HEK293 (cell line): Measurements from ENCODE around the gene LRRFIP1.

Experiments
- CTCF ChIA-PET: fragments of 350-600 bp; formaldehyde crosslinking; extraction: SDS; loops from one replicate; lab custom pipeline; 2021; ENCODE audit warnings: antibody characterized with exemption; lab: Yijun Ruan, JAX
- POLR2A ChIA-PET: fragments of 300-600 bp; formaldehyde crosslinking; extraction: SDS; loops from one replicate; lab custom pipeline; 2020; ENCODE audit warnings: antibody characterized with exemption, inconsistent platforms; lab: Yijun Ruan, JAX
- H3K27ac ChIP-seq: fragments of 200-500 bp; sonication (Bioruptor generic); 2 replicates; pipeline ENCODE4 v1.5.1; 2014; ENCODE audit warnings: low read depth, low read length, control low read depth, inconsistent platforms; ENCODE audit errors: extremely low read depth
- H3K36me3 ChIP-seq, 2 experiments: fragments of 200-500 bp in 1 of 2; sonication (Bioruptor generic) in 1 of 2; 1 replicate in 1 of 2; 2 replicates in 1 of 2; pipeline ENCODE4 v1.5.1; 2014 to 2017; ENCODE audit warnings: inconsistent platforms in 2 of 2, low read length in 2 of 2; ENCODE audit not compliant: control insufficient read depth in 2 of 2, insufficient read depth in 1 of 2
- H3K4me1 ChIP-seq: fragments of 200-500 bp; sonication (Bioruptor generic); 2 replicates; pipeline ENCODE4 v1.5.1; 2014; ENCODE audit warnings: mild to moderate bottlenecking, low read length, inconsistent platforms; ENCODE audit not compliant: control insufficient read depth, insufficient read depth
- H3K4me3 ChIP-seq: 2 replicates; pipeline ENCODE4 v1.5.1; 2011; ENCODE audit warnings: low read depth, mild to moderate bottlenecking, control low read depth, low read length, moderate library complexity
- H3K9me3 ChIP-seq: fragments of 200-500 bp; sonication (Bioruptor generic); 2 replicates; pipeline ENCODE4 v1.5.1; 2014; ENCODE audit warnings: low read depth, low read length, inconsistent platforms; ENCODE audit not compliant: control insufficient read depth, insufficient read depth
- KLF16 ChIP-seq: fragments of 450-650 bp; formaldehyde crosslinking; IDR thresholded peaks from 2 replicates; pipeline ENCODE4 v1.5.1; 2017; ENCODE audit warnings: missing biosample characterization, missing genetic modification characterization
- RBAK ChIP-seq: fragments of 450-650 bp; formaldehyde crosslinking; IDR thresholded peaks from 2 replicates; pipeline ENCODE4 v1.5.1; 2016; ENCODE audit warnings: missing biosample characterization, missing genetic modification characterization
- SP7 ChIP-seq: fragments of 450-650 bp; formaldehyde crosslinking; IDR thresholded peaks from 2 replicates; pipeline ENCODE4 v1.5.1; 2016; ENCODE audit warnings: missing biosample characterization, missing genetic modification characterization
- ZBTB20 ChIP-seq: fragments of 450-650 bp; formaldehyde crosslinking; IDR thresholded peaks from 2 replicates; pipeline ENCODE4 v1.5.1; 2016; ENCODE audit warnings: missing biosample characterization, missing genetic modification characterization
- ZBTB8A ChIP-seq: fragments of 450-650 bp; formaldehyde crosslinking; IDR thresholded peaks from 2 replicates; pipeline ENCODE4 v1.5.1; 2016; ENCODE audit warnings: missing biosample characterization, missing genetic modification characterization
- ZFP3 ChIP-seq: fragments of 450-650 bp; formaldehyde crosslinking; IDR thresholded peaks from 2 replicates; pipeline ENCODE4 v1.5.1; 2016; ENCODE audit warnings: low read depth, missing biosample characterization, missing genetic modification characterization
- ZNF132 ChIP-seq: fragments of 450-650 bp; formaldehyde crosslinking; IDR thresholded peaks from 2 replicates; pipeline ENCODE4 v1.5.1; 2017; ENCODE audit warnings: missing biosample characterization, missing genetic modification characterization, borderline replicate concordance
- ZNF146 ChIP-seq: fragments of 450-650 bp; formaldehyde crosslinking; IDR thresholded peaks from 2 replicates; pipeline ENCODE4 v1.5.1; 2016; ENCODE audit warnings: missing biosample characterization, missing genetic modification characterization
- ZNF202 ChIP-seq: fragments of 450-650 bp; formaldehyde crosslinking; IDR thresholded peaks from 2 replicates; pipeline ENCODE4 v1.5.1; 2016; ENCODE audit warnings: missing biosample characterization, missing genetic modification characterization, borderline replicate concordance
- ZNF350 ChIP-seq: fragments of 450-650 bp; formaldehyde crosslinking; IDR thresholded peaks from 2 replicates; pipeline ENCODE4 v1.5.0; 2017; ENCODE audit warnings: missing biosample characterization, mild to moderate bottlenecking, missing genetic modification characterization
- ZNF354C ChIP-seq: fragments of 450-650 bp; formaldehyde crosslinking; IDR thresholded peaks from 2 replicates; pipeline ENCODE4 v1.5.1; 2016; ENCODE audit warnings: missing biosample characterization, missing genetic modification characterization, low read depth, borderline replicate concordance
- ZNF391 ChIP-seq: fragments of 450-650 bp; formaldehyde crosslinking; IDR thresholded peaks from 2 replicates; pipeline ENCODE4 v1.5.1; 2016; ENCODE audit warnings: low read depth, missing biosample characterization, missing genetic modification characterization, borderline replicate concordance
- ZNF510 ChIP-seq: fragments of 450-650 bp; formaldehyde crosslinking; IDR thresholded peaks from 2 replicates; pipeline ENCODE4 v1.5.1; 2018; ENCODE audit warnings: mild to moderate bottlenecking, missing genetic modification characterization, missing biosample characterization; ENCODE audit not compliant: insufficient replicate concordance
- ZNF549 ChIP-seq: fragments of 450-650 bp; IDR thresholded peaks from 2 replicates; pipeline ENCODE4 v1.5.1; 2018; ENCODE audit warnings: missing biosample characterization, missing genetic modification characterization, mild to moderate bottlenecking, inconsistent platforms, moderate library complexity
- ZNF621 ChIP-seq: fragments of 450-650 bp; formaldehyde crosslinking; IDR thresholded peaks from 2 replicates; pipeline ENCODE4 v1.5.1; 2017; ENCODE audit warnings: missing biosample characterization, missing genetic modification characterization
- ZNF626 ChIP-seq: fragments of 450-650 bp; sonication (Bioruptor Pico); formaldehyde crosslinking; IDR thresholded peaks from 2 replicates; pipeline ENCODE4 v1.5.1; 2018; ENCODE audit warnings: missing biosample characterization, missing genetic modification characterization, inconsistent platforms
- ZNF677 ChIP-seq: fragments of 450-650 bp; IDR thresholded peaks from 2 replicates; pipeline ENCODE4 v1.5.0; 2018; ENCODE audit warnings: missing biosample characterization, mild to moderate bottlenecking, missing genetic modification characterization, moderate library complexity
- ZXDB ChIP-seq: fragments of 450-650 bp; formaldehyde crosslinking; IDR thresholded peaks from 2 replicates; pipeline ENCODE4 v1.5.1; 2016; ENCODE audit warnings: missing biosample characterization, missing genetic modification characterization
- TF ChIP-seq, protein P1 (sequence below): fragments of 450-650 bp; formaldehyde crosslinking; IDR thresholded peaks from 2 replicates; pipeline ENCODE4 v1.5.1; 2016; ENCODE audit warnings: missing biosample characterization, missing genetic modification characterization
- TF ChIP-seq, protein P2 (sequence below): fragments of 450-650 bp; formaldehyde crosslinking; IDR thresholded peaks from 2 replicates; pipeline ENCODE4 v1.5.1; 2016; ENCODE audit warnings: missing biosample characterization, missing genetic modification characterization
- TF ChIP-seq, protein P3 (sequence below): fragments of 450-650 bp; formaldehyde crosslinking; IDR thresholded peaks from 2 replicates; pipeline ENCODE4; 2016; ENCODE audit warnings: missing biosample characterization, missing genetic modification characterization
- TF ChIP-seq, protein P4 (sequence below): IDR thresholded peaks from 2 replicates; pipeline ENCODE4 v1.6.1; 2011; ENCODE audit warnings: mild to moderate bottlenecking, low read depth, low read length, borderline replicate concordance
- TF ChIP-seq, protein P5 (sequence below): fragments of 450-650 bp; formaldehyde crosslinking; IDR thresholded peaks from 2 replicates; pipeline ENCODE4 v1.5.1; 2016; ENCODE audit warnings: missing biosample characterization, missing genetic modification characterization, borderline replicate concordance

LRRFIP1 gene

DNA sequence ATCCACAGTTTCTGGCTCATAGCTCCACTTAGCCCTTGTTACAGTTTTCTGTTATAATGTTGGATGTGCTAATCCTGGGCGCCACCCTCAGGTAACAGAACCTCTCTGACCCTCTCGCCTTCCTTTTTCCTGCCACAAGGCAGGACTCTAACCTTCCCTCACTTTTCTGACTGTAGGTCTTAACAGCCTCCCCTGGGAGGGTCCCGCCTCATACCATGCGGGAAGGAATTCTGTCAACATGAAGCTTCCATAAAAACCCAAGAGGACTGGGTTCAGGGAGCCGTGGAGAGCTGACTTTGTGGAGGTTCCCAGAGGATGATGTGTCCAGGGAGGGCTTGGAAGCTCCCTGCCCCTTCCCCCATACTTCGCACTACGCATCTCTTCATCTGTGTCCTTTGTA is 25.0 kb upstream of the LRRFIP1 start:
- Histone ChIP-seq H3K9me3 (no peaks in the 10 kb centered on the region), H3K4me3 (no peak overlapping the region), H3K36me3 (no peaks in the 10 kb centered on the region), H3K27ac (no peak overlapping the region), H3K4me1 (no peaks in the 10 kb centered on the region)
- no peak for TF ChIP-seq ZNF549 (tag by site-specific recombination)
- no peak for TF ChIP-seq KLF16
- TF ChIP-seq, protein P1, sequence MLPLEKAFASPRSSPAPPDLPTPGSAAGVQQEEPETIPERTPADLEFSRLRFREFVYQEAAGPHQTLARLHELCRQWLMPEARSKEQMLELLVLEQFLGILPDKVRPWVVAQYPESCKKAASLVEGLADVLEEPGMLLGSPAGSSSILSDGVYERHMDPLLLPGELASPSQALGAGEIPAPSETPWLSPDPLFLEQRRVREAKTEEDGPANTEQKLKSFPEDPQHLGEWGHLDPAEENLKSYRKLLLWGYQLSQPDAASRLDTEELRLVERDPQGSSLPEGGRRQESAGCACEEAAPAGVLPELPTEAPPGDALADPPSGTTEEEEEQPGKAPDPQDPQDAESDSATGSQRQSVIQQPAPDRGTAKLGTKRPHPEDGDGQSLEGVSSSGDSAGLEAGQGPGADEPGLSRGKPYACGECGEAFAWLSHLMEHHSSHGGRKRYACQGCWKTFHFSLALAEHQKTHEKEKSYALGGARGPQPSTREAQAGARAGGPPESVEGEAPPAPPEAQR, result no peak
- TF ChIP-seq ZBTB8A, result no peak
- no peak for TF ChIP-seq SP7 (tag by site-specific recombination)
- no peak for TF ChIP-seq ZNF146 (tag by site-specific recombination)
- no peak for TF ChIP-seq RBAK (tag by site-specific recombination)
- no peak for TF ChIP-seq ZNF132 (tag by site-specific recombination)
- TF ChIP-seq, protein P2, sequence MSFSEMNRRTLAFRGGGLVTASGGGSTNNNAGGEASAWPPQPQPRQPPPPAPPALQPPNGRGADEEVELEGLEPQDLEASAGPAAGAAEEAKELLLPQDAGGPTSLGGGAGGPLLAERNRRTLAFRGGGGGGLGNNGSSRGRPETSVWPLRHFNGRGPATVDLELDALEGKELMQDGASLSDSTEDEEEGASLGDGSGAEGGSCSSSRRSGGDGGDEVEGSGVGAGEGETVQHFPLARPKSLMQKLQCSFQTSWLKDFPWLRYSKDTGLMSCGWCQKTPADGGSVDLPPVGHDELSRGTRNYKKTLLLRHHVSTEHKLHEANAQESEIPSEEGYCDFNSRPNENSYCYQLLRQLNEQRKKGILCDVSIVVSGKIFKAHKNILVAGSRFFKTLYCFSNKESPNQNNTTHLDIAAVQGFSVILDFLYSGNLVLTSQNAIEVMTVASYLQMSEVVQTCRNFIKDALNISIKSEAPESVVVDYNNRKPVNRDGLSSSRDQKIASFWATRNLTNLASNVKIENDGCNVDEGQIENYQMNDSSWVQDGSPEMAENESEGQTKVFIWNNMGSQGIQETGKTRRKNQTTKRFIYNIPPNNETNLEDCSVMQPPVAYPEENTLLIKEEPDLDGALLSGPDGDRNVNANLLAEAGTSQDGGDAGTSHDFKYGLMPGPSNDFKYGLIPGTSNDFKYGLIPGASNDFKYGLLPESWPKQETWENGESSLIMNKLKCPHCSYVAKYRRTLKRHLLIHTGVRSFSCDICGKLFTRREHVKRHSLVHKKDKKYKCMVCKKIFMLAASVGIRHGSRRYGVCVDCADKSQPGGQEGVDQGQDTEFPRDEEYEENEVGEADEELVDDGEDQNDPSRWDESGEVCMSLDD, result no peak
- no peak for TF ChIP-seq ZNF354C
- TF ChIP-seq ZNF510, result no peak
- ChIA-PET POLR2A (no interaction called here), CTCF (interaction anchor here (0.6 to 1.9 kb wide), 6 partner anchors 12 to 181 kb away, joined by 3 to 5 read pairs (median 4); no protein-coding TSS in a partner anchor)

DNA sequence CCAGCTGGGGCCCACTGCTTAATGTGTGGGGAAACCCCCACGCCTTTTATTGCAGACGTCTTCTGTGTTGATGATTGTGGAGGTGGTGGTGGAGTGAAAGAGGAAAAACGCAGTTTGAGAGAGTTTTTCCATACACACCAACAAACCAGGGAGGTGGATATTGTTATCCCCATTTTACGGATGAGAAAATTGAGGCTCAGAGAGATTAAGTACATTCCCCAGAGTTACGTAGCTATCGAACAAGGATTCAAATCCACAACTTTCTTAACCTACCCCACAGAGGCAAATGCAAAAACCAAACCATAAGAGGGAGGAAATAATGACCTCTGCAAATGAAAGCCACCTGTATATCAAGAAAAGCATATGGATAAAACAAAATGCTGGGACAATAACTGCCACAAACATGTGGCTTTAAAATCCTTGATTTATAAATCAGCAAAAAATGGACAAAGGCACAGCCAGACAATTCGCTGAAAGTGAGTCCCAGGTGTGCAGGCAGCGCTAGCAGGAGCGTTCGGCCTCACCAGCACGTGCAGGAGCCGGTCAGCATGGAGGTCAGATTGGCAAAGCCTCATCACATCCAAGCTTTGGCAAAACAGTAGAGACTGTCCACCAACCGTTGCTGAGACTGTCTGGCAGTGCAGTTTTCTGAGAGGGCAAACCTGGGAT is 24.2 kb upstream of the LRRFIP1 start:
- H3K4me3 ChIP-seq, result no peak overlapping the region
- CTCF ChIA-PET, result interaction anchor here (0.6 to 1.1 kb wide), 3 partner anchors 11 to 172 kb away, joined by 3 to 4 read pairs (median 3); no protein-coding TSS in a partner anchor
- no peak overlapping the region for H3K27ac ChIP-seq

More for the DNA sequence above, 24.2 kb upstream of the LRRFIP1 start:
- H3K4me1 ChIP-seq, result no peaks in the 10 kb centered on the region
- TF ChIP-seq, protein P3, sequence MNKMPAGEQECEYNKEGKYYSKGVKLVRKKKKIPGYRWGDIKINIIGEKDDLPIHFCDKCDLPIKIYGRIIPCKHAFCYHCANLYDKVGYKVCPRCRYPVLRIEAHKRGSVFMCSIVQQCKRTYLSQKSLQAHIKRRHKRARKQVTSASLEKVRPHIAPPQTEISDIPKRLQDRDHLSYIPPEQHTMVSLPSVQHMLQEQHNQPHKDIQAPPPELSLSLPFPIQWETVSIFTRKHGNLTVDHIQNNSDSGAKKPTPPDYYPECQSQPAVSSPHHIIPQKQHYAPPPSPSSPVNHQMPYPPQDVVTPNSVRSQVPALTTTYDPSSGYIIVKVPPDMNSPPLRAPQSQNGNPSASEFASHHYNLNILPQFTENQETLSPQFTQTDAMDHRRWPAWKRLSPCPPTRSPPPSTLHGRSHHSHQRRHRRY (tag by site-specific recombination), result no peak
- TF ChIP-seq ZNF202 (tag by site-specific recombination) (no peak), ZNF350 (tag by site-specific recombination) (no peak), ZNF391 (no peak), ZFP3 (tag by site-specific recombination) (no peak), ZXDB (tag by site-specific recombination) (no peak), ZNF626 (tag by site-specific recombination) (no peak), ZBTB20 (tag by site-specific recombination) (no peak), ZNF621 (tag by site-specific recombination) (no peak), ZNF677 (no peak)
- TF ChIP-seq, protein P4, sequence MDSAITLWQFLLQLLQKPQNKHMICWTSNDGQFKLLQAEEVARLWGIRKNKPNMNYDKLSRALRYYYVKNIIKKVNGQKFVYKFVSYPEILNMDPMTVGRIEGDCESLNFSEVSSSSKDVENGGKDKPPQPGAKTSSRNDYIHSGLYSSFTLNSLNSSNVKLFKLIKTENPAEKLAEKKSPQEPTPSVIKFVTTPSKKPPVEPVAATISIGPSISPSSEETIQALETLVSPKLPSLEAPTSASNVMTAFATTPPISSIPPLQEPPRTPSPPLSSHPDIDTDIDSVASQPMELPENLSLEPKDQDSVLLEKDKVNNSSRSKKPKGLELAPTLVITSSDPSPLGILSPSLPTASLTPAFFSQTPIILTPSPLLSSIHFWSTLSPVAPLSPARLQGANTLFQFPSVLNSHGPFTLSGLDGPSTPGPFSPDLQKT, result no peak
- TF ChIP-seq, protein P5, sequence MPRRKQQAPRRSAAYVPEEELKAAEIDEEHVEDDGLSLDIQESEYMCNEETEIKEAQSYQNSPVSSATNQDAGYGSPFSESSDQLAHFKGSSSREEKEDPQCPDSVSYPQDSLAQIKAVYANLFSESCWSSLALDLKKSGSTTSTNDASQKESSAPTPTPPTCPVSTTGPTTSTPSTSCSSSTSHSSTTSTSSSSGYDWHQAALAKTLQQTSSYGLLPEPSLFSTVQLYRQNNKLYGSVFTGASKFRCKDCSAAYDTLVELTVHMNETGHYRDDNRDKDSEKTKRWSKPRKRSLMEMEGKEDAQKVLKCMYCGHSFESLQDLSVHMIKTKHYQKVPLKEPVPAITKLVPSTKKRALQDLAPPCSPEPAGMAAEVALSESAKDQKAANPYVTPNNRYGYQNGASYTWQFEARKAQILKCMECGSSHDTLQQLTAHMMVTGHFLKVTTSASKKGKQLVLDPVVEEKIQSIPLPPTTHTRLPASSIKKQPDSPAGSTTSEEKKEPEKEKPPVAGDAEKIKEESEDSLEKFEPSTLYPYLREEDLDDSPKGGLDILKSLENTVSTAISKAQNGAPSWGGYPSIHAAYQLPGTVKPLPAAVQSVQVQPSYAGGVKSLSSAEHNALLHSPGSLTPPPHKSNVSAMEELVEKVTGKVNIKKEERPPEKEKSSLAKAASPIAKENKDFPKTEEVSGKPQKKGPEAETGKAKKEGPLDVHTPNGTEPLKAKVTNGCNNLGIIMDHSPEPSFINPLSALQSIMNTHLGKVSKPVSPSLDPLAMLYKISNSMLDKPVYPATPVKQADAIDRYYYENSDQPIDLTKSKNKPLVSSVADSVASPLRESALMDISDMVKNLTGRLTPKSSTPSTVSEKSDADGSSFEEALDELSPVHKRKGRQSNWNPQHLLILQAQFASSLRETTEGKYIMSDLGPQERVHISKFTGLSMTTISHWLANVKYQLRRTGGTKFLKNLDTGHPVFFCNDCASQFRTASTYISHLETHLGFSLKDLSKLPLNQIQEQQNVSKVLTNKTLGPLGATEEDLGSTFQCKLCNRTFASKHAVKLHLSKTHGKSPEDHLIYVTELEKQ (tag by site-specific recombination), result no peak
- H3K36me3 ChIP-seq, result no peaks in the 10 kb centered on the region
- POLR2A ChIA-PET, result no interaction called here
- H3K9me3 ChIP-seq, result no peaks in the 10 kb centered on the region
